Neural cell (in vitro differentiated cells): Measurements from ENCODE around the gene TRIM40.

Experiments
- EZH2 ChIP-seq: fragments of 200-600, 300-800 bp; shearing (Covaris generic), sonication (generic); IDR thresholded peaks from 2 replicates; pipeline ENCODE4 v1.6.1; 2014; ENCODE audit warnings: antibody characterized with exemption, low read length, borderline replicate concordance, mild to moderate bottlenecking; ENCODE audit not compliant: insufficient read depth, poor library complexity, severe bottlenecking
- MXI1 ChIP-seq: fragments of 450-650 bp; conservative IDR thresholded peaks from 2 replicates; pipeline ENCODE4 v1.6.1; 2014; ENCODE audit warnings: antibody characterized with exemption, mild to moderate bottlenecking; ENCODE audit not compliant: poor library complexity, severe bottlenecking
- POLR2AphosphoS5 ChIP-seq: IDR thresholded peaks from 2 replicates; pipeline ENCODE4 v1.6.1; 2012
- RAD21 ChIP-seq: fragments of 450-650 bp; conservative IDR thresholded peaks from 2 replicates; pipeline ENCODE4 v1.6.1; 2014; ENCODE audit warnings: antibody characterized with exemption, mild to moderate bottlenecking, moderate library complexity
- SMC3 ChIP-seq: fragments of 450-650 bp; conservative IDR thresholded peaks from 2 replicates; pipeline ENCODE4 v1.6.1; 2014; ENCODE audit warnings: antibody characterized with exemption, mild to moderate bottlenecking, moderate library complexity; ENCODE audit not compliant: poor library complexity
- TF ChIP-seq, protein P1 (sequence below): fragments of 450-650 bp; IDR thresholded peaks from 2 replicates; pipeline ENCODE4 v1.5.1; 2014; ENCODE audit warnings: antibody characterized with exemption, mild to moderate bottlenecking, moderate library complexity; ENCODE audit not compliant: poor library complexity, severe bottlenecking

DNA sequence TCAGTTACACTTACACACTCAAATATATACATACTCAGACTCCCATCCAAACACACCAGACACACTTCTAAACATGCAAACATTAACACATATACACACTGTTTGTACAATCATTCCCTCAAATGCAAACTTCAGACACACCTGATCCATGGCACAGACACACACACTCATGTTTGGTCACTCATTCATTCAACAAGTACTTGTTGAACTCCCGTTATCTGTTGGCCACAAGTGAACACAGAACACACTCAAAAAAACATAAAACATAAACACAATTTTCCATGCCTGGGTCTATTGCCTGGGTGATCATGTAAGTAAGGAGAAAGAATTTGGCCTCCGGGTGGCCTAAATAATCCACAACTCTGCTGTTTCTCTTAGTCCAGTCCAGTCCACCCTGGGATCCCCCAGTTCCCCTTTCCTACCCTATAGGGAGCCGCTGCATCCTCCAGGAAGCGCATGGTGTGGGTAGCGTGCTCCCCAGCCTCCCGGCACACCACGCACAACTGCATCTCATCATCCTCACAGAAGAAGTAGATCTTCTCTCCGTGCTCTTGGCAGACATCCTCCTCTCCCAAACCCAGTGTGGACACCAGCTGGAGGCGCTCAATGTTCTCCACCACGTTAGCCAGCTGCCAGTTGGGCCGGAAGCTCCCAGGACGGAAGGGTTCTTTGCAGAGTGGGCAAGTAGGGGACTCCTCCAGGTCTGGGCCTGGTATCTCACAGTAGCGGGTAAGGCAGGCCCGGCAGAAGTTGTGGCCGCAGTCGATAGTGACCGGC is 24.3 kb downstream of the TRIM40 start:
- TF ChIP-seq, protein P1, sequence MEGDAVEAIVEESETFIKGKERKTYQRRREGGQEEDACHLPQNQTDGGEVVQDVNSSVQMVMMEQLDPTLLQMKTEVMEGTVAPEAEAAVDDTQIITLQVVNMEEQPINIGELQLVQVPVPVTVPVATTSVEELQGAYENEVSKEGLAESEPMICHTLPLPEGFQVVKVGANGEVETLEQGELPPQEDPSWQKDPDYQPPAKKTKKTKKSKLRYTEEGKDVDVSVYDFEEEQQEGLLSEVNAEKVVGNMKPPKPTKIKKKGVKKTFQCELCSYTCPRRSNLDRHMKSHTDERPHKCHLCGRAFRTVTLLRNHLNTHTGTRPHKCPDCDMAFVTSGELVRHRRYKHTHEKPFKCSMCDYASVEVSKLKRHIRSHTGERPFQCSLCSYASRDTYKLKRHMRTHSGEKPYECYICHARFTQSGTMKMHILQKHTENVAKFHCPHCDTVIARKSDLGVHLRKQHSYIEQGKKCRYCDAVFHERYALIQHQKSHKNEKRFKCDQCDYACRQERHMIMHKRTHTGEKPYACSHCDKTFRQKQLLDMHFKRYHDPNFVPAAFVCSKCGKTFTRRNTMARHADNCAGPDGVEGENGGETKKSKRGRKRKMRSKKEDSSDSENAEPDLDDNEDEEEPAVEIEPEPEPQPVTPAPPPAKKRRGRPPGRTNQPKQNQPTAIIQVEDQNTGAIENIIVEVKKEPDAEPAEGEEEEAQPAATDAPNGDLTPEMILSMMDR: no peak
- TF ChIP-seq RAD21: no peak
- TF ChIP-seq SMC3: no peak
- TF ChIP-seq POLR2AphosphoS5: no peak
- TF ChIP-seq EZH2: no peak
- no peak for TF ChIP-seq MXI1
